GM12873 (cell line): Measurements from ENCODE around the gene PXDN.

Source experiments
- TF ChIP-seq, protein P1 (sequence below): IDR thresholded peaks from 2 replicates; pipeline ENCODE4 v1.5.1; 2012; ENCODE audit warnings: low read depth, mild to moderate bottlenecking, moderate library complexity, low read length, control low read depth; ENCODE audit not compliant: insufficient read depth; ENCODE audit errors: missing control alignments

PXDN gene

DNA sequence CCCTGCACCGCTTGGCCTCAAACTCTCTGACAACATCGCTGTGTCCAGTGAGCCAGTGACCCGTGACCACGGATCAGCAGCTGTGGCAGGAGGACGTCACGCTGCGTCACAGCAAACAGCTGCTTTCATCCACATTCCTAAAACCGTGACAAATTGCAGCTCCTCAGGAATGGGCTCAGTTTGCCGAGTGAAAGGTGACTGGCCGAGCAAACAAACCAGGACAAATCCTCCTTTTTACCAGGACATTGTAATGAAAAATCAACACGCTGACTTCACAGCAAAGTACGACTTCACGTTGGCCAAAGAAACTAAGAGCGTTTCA is 57.6 kb downstream of the PXDN start:
- TF ChIP-seq, protein P1, sequence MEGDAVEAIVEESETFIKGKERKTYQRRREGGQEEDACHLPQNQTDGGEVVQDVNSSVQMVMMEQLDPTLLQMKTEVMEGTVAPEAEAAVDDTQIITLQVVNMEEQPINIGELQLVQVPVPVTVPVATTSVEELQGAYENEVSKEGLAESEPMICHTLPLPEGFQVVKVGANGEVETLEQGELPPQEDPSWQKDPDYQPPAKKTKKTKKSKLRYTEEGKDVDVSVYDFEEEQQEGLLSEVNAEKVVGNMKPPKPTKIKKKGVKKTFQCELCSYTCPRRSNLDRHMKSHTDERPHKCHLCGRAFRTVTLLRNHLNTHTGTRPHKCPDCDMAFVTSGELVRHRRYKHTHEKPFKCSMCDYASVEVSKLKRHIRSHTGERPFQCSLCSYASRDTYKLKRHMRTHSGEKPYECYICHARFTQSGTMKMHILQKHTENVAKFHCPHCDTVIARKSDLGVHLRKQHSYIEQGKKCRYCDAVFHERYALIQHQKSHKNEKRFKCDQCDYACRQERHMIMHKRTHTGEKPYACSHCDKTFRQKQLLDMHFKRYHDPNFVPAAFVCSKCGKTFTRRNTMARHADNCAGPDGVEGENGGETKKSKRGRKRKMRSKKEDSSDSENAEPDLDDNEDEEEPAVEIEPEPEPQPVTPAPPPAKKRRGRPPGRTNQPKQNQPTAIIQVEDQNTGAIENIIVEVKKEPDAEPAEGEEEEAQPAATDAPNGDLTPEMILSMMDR: no peak

DNA sequence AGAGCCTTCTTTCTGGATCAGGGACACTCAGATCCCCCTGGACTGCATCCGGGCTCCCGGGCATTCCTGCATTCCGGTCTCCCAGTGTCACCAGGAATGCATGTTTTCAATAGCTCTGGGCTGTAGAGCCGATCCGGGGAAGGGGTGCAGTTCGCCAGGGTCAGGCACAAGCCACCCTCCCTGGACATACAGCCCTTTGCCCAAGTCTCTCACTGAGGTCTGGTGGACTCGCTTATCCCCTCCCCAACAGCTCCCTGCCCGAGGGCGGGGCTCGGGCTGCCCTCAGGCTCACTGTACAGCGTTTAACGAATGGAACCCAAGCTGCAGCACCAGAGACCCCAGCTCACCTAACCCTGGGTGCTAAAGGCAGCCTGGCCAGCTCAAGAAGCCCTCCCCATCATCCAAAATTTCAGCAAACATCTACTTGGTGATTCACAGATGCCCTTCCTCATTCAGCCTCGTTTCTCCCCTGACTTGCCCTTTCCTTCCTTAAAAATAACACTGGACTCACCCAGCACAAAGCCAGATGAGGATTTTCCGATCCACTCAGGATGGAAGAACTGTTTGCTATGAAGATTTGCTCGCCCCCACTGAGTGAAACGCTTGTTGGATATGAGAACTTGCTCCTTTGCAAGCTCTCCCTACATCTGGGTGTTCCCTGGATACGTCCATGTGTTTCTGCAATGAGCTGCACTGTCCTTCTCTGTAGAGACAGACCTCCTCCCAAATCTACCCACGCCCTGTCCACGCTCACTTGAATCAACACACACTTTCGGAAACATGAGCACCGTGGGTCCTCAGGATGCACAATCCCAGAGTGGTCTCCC is 58.1 kb downstream of the PXDN start:
- TF ChIP-seq, protein P1: no peak

DNA sequence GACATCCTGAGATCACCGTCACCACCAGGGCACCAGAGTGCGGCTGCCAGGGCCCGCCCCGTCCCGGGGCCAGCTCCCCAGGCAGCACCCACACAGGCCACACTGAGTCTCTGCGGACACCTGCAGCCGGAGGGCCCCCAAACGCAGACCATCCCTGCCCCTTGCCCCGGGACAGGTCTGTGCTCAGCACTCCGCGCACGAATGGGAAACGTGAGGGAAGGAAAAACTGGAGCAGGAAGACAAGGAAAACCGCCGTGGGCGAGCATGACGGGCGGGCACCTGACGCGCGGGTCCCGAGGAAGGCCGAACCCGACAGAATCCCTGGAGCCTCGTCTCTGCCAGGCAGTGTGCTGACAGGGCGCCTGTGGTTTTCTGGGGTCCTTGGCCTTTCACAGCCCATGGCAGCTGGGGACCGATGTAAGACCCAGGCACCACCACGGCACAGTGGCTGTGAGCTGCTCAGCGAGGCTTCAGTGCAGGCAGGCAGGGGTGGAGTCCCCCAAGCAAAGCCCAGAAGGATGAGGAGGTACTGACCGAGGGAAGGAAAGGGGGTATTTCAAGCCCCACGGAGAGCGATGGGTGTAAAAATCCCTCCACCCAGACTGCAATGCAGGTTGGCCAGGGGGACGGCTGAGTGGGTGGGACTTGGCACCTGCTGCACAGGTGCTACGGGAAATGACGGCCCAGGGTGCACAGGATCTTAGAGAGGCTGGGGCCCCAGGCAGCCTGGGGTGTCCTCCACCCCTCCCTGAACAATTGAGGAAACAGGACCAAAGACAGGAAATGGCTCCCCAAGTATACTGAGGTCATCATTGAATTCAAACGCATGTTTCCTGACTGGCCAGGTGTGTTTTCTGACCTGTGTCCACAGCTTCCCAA is 59.0 kb downstream of the PXDN start:
- TF ChIP-seq, protein P1: no peak

DNA sequence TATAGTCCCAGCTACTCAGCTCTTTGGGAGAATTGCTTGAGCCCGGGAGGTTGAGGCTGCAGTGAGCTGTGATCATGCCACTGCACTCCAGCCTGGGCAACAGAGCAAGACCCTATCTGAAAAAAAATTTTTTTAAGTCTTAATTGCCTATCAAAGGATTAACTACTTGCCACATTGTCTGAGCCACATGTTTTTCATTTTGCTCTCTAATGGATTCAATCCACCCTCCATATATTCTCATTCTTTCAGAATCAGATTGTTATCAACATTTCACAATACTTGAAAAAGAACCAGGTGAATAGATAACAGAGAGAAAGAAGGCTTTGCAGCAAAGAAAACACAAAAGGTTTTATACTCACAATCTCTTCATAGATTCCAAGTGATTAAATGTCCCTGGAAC is 61.0 kb downstream of the PXDN start:
- TF ChIP-seq, protein P1: no peak

DNA sequence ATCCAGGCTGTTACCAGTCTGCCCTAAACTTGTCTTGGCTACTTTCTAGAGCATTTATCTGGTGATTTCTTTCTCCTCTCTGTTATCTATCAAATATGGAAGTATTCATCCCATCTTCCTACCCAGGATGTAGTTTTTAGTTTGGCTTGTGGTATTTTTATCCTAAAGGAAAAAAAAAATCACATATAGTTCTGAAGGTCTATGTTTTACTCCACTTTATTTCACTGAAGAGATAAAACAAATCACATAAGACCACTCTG is 62.2 kb downstream of the PXDN start:
- TF ChIP-seq, protein P1: no peak

DNA sequence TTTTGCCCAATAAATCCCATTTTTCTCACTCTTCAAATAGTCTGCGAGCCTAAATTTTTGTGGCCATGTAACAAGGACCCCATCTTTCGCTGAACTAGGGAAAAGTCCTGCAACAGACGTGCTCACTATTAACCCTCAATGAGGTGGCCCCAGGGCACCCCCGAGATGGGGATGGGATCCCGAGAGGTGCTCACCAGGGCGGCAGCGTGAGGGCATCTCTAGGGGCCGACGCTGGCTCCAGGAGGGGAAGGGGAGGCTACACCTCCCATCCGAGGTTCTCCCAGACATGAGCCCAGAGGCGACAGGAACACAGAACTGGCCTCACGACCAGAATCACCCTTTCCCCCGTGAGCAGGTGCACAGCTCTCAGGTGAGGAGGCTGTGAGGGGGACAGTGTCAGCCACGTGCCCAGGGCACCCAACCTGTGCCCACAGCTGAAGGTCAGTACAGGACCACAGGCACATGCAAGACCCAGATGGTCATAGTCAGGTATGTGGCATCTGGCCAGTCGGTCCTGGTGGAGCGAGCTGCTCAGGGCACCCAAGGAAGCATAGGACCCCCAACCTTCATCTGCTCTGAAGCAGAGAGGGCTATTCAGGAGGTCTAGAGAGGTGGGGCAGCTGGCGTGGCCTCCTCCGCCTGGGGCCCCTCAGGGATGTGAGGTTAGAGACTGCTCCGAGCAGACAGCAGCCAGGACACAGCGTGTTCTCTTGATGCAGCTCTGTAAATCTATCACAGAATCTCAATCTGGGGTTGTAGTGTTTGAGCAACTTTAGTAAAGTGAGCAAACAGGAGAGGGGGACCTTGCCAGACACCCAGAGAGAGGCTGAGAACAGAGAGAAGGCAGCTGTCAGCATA is 62.8 kb downstream of the PXDN start:
- TF ChIP-seq, protein P1: no peak

DNA sequence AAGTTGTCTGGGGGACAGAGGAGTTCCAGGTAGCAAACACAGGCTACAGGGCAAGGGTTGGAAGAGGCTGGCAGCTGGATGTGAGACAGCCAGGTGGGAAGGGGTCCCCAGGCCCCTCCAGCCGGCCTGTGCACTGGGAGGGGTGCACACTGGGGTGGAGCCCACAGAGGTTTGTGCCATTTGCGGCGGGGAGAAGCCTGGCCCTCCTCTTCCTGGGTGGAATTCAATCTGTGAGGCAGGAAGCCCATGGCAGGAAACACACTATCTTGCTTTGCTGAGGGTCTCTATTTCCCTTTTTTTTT is 63.3 kb downstream of the PXDN start:
- TF ChIP-seq, protein P1: no peak
